Medulla oblongata (tissue), 1 donor: ENCODE measurements around the gene FXYD3.

Experiments used
- DNase-seq: peaks from one replicate; pipeline ENCODE4 v3.0.0-alpha.2; 2015; ENCODE audit errors: extremely low spot score

FXYD3 gene

DNA sequence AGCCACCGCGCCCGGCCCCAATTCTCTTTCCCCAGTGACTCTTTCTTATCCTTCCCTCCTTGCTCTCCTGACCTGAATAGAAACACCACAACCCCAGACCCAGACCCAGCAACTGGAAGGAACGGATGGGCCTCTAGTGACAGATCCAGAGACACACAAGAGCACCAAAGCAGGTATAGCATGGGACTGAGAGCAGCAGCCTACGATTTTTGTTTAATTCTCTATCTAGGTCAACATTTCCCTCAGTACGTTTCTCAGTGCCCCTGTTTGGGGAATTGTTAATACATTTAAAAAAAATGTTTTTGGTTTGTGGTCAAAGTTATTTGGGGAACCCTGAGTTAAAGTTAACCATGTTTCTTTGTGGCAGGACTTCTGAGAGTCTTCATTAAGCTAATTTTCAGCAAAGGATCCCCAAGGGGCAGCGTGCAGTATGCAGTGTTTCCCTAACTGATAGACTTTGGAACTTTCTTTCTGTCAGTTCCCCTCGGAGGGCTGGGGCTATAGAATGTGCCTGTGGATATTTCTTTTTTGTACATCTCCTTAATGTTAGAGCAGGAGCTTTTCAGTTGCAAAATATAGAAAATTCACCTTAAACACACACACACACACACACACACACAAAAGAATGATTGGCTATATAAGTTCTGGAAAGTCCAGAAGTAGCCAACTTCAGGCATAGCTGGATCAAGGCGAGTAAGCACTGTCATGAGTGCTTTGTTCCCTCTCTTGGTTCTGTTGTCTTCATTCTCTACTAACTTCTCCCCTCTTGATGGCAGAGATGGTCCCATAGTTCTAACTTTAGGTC, 45.2 kb downstream of the FXYD3 start:
- DNase-seq = no peak

DNA sequence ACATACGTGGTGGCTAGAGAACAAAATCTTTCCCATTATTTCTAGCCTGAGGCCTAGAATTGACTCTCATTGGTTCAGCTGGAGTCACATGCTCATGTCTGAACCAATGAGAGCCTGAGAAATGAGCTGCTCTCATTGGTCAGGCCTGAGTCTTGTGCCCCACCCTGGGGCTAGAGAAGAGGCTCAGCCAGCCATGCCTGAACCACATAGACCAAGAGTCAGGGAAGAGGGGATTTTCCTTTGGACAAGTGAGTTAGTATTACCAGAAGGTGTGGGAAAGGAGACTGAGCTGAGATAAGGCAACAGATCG, 45.8 kb downstream of the FXYD3 start:
- no peak for DNase-seq

DNA sequence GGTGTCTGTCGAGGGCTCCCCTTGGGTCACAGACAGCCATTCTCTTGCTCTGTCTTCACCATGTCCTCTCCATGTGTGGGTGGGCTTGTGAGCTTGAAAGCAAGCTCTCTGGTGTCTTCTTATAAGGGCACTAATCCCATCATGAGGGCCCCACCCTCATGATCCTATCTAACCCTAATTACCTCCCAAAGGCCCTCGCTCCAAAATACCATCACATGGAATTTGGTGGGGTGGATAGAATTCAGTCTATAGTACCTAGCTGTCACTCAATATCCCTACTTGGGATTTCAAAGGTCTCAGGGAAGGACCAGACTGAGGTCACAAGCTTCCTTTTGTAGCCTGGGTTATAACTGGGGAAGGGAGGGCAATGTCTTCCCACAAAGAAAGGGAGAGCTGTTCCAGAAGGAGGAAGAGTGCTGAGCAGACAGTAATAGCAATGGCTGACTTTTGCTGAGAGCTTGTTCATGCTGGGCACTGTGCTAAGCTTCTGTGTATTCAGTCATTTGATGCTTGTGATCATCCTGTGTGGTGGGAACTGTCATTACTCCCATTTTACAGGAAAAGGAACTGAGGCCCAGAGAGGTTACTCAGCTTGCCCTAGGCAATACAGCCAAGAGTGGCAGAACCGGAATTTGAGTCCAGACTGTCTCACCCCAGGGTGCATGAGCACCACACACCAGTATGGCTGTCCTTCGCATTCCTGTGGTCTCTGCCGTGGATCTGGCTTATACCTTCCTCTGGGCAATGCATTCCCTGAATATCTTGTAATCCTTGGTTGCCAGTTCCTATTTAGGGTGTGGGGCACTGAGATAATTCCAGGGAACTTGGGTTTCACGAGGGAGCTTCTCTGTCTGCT, 47.1 kb downstream of the FXYD3 start:
- no peak for DNase-seq

DNA sequence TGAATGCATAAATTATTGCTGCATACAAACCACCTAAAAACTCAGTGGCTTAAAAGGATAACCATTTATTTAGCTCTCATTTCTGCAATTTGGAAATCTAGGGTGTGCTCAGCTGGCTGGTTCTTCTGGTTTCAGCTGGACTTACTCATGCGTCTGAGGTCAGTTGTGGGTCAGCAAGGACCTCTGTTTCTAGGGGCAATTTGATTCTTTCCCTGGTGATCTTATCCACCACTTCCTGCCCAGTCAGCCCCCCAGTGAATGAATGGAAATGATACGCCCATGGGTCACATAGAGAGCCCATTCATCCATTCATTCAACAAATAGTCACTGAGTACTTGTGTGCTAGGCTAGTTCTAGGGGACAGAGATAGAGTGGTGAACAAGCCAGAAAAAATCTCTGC, 48.8 kb downstream of the FXYD3 start:
- no peak for DNase-seq

DNA sequence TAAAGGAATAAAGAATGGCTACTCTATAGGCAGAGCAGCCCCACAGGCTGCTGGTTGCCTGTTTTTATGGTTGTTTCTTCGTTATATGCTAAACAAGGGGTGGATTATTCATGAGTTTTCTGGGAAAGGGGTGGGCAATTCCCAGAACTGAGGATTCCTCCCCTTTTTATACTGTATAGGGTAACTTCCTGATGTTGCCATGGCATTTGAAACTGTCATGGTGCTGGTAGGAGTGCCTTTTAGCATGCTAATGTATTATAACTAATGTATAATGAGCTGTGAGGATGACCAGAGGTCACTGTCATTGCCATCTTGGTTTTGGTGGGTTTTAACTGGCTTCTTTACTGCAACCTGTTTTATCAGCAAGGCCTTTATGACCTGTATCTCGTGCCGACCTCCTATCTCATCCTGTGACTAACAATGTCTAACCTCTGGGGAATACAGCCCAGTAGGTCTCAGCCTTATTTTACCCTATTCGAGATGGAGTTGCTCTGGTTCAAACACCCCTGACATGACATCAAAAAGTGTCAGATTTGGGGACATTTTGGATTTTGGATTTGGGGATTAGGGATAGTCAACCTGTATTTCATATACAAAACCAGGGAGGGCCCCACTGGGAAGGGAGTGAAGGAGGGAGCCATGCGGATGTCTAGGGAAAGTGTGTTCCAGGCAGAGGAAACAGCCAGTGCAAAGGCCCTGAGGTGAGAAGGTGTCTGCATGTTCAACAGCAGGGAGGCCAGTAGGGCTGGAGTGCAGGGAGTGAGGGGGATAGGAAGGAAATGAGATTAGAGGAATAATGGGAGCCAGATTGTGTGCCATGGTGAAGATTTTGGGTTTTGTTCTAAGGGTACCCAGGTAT, 49.8 kb downstream of the FXYD3 start:
- no peak for DNase-seq

DNA sequence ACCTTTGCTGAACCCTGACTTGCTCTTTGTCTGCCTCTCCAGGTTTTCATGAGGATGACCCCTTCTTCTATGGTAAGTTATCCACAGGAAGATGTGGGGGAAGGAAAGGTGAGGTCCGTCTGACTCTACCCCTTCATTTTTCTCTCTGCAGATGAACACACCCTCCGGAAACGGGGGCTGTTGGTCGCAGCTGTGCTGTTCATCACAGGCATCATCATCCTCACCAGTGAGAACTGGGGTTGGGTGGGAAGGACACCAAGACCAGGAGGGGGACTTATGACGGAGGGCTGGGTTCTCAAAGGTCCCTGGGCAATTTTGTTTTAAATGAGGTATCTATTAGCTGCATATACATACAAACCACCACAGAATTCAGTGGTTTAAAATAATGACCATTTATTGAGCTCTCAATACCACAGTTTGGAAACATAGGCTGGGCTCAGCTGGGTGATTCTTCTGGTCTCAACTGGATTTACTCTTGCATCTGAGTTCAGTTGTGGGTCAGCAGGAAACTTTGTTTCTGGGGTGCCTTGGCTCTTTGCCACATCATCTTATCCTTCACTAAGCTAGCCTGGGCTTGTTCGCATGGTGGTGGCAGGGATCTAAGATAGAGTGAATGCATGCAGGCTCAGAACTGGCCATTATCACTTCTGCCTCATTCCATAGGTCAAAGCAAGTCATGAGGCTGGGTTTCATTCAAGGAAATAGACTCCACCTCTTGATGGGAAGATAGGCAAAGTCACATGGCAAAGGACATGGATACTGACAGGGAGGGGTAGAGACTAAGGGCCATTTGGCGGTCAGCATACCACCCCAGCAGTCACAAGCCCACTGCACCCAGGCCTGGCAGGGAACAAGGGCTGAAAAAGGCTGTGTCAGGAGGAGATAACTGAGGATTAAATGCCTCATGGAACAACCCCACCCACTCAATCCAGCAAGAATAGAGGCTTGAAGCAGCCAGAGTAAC, 50.8 kb downstream of the FXYD3 start:
- DNase-seq = no peak

DNA sequence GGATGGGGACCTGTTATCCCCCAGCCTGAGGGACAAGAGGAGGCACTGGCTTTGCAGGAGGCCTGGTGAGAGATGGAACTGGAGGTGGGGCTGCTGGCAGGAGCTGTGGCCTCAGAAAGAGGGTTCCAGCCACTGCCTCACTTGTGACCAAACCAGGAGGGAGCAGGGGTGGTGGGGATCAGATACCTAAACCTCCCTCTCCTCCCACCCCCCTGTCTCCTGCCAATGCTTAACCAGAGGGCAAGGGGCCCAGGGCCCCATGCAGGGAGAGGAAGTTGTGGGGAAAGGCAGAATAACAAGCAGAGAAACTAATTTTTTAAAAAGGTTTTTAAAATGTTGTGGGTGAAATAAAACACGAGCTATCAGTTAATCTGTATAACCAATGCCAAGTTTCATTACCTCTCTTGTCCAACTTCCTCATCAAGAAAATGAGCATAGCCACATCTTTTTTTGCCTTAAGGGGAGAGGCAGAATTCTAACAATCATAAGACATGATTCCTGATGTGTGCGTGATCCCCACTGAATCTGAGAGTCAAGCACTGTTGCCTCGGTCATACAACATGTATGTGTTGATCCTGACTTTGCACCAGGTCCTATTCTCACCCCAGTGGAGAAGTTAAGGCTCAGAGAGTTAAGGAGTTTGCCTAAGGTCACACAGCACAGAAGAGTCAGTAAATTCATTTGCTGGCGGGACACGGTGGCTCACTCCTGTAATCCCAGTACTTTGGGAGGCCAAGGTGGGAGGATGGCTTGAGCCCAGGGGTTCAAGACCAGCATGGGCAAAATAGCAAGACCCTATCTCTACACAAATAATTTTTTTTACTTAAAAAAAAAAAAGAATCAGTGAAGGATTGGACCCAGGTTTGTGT, 51.9 kb downstream of the FXYD3 start:
- DNase-seq = peak; percentile 64

DNA sequence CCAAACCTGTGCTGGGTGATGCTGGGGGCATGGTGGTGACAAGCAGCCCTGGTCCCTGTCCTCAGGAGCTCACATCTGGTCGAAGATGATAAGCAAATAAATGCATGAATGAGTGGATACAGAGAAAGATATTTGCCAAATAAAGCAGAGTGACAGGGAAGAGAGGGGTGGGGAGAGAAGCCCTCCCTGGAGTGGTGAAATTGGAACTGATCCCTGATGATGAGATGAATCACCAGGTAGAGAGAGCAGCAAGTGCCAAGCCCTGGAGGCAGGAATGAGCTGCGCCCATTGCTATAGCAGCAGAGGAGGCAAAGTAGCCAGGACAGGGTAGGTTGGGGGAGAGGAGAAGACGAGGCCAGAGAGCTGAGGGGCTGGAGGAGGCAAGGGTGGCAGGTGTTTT, 52.6 kb downstream of the FXYD3 start:
- DNase-seq = no peak

DNA sequence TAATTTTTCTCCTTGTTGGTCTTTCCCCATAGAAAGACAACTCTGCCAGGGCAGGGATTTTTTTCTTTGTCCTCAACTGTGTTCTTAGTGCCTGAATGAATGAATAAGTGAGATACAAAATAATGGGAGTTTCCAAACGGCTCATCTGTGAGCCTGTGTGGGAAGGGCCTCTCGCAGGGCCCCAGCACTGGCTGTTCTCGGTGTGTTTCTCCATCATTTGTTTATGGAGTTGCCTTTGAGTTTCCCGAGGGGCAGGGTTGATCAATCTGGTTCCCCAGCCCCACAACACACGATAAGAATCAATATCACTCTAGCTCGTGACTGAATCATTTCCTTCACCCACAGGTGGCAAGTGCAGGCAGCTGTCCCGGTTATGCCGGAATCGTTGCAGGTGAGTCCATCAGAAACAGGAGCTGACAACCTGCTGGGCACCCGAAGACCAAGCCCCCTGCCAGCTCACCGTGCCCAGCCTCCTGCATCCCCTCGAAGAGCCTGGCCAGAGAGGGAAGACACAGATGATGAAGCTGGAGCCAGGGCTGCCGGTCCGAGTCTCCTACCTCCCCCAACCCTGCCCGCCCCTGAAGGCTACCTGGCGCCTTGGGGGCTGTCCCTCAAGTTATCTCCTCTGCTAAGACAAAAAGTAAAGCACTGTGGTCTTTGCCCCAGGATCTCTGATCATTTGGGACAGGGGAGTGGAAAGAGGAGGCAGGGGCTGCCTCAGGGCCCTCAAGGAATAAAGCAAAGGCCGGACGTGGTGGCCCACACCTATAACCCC, 53.8 kb downstream of the FXYD3 start:
- DNase-seq = no peak

DNA sequence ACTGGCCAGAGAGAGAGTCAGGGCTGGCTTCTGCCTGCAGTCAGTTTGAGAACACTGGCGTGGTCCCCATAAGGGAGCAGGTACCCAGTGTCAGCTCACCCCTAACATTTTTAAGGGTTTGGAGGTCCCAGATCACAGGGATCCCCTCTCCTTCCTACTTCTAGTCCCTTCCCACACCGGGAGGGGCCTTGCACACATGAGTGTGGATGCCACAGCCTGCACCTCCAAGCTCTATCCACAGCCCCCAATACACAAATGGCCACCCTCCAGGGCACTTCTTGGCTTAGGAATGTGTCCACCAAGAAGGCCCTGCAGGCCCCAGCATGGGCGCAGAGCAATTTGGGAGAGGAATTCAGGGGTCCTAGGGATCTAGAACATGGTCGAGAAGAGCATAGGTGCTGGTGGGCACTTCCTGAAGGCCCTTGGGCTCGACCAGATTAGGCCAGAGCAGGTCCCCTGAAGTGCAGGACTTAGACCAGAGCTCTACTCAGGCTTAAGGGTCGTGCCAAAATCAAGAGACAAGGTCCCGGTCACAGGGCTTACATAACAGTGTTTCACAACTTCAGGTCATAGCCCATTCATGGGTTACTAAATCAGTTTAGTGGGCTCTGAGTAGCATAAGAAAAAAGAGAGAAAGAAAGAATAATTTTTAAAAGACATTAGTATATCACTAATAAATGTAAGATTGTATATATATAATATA, 54.9 kb downstream of the FXYD3 start:
- DNase-seq = peak; percentile 44

DNA sequence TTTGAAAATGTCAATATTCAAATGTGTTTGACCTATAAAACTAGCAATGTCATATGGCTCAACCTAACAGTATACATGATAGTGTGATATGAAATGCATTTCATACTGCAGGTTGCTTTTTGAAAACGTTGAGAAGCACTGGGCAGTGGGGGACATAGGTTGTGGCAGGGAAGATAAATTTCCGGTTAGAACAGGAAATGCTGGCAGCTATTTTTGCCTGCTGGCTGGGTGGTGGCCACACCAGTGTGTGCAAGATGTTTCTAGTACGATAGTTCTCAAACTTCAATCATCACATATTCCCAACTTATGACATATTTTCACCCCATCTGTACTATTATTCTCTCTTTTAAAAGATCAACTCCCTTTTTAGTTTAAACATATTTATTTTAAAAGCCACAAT, 56.1 kb downstream of the FXYD3 start:
- DNase-seq = no peak
